G401 (cell line): ENCODE measurements around the gene CTCF. TPM values are rescaled to one million over a fixed set of nuclear protein-coding genes. Genes with fewer than 3 reads are reported as not detected.
"Not testable (repeated sequence)": the region's sequence is repeated elsewhere in the genome, so short reads cannot be mapped to it uniquely, and the experiment has no call there.

Source experiments
- DNase-seq: peaks from one replicate; pipeline ENCODE4 v3.0.0-alpha.2; 2015; ENCODE audit warnings: low spot score
- in situ Hi-C: cut with HindIII; loops from 2 replicates; pipeline ENCODE4 v1.10.0; 2016; ENCODE audit warnings: low sequenced_read_pairs, mixed read lengths
- total RNA-seq: library from RNA; depleted of rRNA; stranded (reverse); fragments of >200 nt; shearing (Covaris generic); gene quantifications from 2 replicates; pipeline ENCODE4 v1.2.3, GENCODE V29; 2014; rRNA removed

The CTCF gene, protein sequence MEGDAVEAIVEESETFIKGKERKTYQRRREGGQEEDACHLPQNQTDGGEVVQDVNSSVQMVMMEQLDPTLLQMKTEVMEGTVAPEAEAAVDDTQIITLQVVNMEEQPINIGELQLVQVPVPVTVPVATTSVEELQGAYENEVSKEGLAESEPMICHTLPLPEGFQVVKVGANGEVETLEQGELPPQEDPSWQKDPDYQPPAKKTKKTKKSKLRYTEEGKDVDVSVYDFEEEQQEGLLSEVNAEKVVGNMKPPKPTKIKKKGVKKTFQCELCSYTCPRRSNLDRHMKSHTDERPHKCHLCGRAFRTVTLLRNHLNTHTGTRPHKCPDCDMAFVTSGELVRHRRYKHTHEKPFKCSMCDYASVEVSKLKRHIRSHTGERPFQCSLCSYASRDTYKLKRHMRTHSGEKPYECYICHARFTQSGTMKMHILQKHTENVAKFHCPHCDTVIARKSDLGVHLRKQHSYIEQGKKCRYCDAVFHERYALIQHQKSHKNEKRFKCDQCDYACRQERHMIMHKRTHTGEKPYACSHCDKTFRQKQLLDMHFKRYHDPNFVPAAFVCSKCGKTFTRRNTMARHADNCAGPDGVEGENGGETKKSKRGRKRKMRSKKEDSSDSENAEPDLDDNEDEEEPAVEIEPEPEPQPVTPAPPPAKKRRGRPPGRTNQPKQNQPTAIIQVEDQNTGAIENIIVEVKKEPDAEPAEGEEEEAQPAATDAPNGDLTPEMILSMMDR
- 32.4 and 37.3 TPM in 2 replicates for total RNA-seq

DNA sequence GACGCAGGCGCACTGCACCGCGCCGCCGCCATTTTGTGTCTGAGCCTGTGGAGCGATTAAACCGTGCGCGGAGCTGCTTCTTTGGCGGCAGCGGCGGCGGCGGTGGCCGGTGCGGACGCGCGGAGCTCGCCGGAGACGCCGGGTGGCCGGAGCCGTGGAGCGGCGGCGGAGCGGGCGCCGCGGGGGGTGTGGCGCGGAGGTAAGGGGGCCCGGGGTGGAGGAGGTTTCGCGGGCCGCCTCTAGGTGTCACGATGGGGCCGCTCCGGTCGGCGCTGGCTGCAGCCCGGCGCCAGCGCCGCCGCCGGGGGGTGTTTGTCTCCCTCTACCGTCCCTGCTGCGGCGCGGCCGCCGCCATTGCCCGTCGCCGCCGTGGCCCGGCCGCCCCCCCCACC lies at the start of gene CTCF:
TSS of gene CTCF (plus strand) at position 1 of the 392 bp plus-strand sequence. CDS start 48,307 bp downstream, outside the sequence.
- peak; percentile 78 for DNase-seq
- in situ Hi-C loops: no loop called here

DNA sequence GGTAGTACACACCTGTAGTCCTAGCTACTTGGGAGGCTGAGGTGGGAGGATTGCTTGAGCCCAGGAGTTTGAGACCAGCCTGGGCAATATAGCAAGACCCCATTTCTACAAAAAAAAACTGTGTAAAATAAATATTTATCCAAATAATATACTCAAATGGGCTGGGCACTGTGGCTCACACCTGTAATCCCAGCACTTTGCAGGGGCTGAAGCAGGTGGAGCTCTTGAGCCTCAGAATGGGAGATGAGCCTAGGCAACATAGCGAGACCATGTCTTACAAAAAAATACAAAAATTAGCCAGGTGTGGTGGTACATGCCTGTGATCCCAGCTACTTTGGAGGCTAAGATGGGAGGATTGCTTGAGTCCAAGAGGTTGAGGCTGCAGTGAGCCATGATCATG lies 48.4 kb upstream of the CTCF start:
- DNase-seq, in situ Hi-C loops: not testable (repeated sequence)

DNA sequence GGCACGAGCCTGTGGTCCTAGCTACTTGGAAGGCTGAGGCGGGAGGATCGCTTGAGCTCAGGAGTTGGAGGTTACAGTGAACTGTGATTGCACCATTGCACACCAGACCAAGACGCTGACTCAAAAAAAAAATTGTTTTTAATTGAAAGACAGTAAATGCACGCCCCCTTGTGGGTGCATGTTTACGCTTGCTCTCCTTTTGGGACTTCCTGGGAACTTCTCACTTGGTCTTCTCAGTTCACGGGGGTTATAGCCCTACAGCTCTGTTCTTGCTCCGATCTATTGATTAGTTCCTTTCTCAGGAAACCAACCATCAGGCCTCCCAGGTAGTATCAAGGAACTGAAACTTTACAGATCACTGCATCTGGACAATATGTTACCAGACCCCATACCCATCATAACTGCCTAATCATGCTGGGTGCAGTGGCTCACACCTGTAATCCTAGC lies 47.9 kb upstream of the CTCF start:
- DNase-seq: peak; percentile 73
- in situ Hi-C loops: no loop called here

DNA sequence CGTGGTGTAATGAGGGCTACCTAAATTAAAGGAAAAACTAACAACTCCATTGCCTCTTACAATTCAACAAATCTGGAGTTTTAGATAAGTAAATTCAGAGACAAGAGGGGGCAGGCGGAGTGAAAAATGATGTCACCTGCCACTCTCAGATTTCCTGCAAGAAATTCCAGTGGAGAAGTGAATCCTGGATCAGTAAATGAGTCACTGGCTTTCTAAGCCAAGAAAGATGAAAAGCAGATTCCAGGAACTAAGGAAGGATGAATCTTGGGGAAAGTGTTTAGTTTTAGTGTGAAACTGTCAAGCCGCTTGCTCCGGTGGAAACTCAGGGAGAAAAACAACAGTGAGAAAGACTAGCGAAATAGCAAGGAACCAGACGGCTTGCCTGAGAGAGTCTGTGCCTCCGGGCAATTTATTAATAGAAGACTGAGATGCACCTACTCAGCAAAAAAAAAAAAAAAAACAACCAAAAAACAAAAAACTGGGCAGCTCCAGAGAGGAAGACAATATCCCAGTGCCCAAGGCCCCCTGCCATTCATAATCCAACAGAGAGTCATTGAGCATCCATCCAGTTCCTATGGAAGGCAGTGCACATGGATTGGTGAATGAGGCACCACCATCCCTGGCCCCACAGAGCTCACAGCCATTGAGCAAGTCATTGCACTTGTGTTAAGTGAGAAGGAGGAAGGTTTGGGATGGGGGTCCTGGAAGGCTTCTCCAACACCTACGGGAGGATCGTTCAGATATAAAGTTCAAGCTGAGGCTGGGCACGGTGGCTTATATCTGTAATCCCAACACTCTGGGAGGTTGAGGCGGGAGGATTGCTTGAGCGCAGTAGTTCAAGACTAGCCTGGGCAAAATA lies 45.8 kb upstream of the CTCF start:
- no peak for DNase-seq
- in situ Hi-C loops: no loop called here

- in situ Hi-C loops: no loop called here
These were observed 45.2 kb upstream of the CTCF start for GRCh38 chr16:67517155-67517445.

DNA sequence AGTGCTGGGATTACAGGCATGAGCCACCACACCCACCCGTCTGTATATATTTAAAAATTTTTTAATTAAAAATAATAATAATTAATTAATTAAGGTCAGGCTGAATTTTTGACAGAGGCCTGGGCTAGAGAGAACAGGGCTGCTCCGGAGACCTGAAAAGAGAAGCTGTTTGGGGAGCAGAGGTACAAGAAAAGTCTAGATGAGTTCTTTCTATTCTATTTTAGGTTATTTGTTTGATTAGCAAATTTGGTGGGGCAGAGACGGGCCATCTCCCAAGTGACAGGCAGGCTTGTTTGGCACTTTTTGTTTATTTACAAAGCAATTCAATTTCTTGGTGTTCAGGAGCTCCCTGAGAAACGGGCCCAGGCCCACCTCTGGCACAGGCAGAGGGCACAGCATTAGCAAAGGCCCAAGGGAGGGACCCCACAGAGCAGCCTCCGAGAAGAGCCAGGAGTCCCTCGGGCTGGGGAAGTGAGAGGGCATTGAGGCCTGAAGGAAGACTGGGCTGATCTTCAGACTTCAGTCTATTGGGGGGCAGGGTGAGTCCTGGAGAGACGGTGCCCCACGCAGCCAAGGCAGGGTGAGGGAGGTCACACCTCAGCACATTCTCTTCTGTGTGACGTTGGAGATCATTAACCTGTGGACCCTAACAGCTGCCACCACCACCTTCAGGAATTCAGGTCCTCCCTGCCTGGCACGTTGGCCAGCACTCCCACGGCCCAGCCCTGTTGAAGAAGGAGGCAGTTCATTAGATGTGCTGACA lies 44.5 kb upstream of the CTCF start:
- in situ Hi-C loops: no loop called here
- DNase-seq: no peak

More at GRCh38 chr16:67517155-67517445, 45.2 kb upstream of the CTCF start:
- DNase-seq: no peak

DNA sequence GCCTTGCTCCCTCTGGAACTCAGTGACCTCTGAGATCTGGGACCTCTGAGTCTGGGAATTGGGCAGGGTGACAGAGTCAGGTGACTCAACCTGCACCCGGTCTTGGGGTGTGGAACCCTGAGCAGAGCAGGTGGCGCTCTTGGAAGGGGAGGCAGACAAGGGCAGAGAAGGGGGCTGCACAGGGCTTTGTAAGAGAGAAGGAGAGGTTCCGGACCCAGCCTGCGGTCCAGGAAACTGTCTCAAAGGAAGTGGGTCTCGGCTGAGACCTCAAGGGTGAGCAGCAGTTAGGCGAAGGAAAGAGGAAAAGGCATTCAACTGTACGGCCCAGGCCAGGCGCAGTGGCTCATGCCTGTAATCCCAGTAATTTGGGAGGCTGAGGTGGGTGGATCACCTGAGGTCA lies 43.6 kb upstream of the CTCF start:
- in situ Hi-C loops: no loop called here

GRCh38 chr16:67519242-67519641 lies 43.1 kb upstream of the CTCF start:
- in situ Hi-C loops: no loop called here
- DNase-seq: no peak

More for the DNA sequence above, 43.6 kb upstream of the CTCF start:
- DNase-seq: no peak

DNA sequence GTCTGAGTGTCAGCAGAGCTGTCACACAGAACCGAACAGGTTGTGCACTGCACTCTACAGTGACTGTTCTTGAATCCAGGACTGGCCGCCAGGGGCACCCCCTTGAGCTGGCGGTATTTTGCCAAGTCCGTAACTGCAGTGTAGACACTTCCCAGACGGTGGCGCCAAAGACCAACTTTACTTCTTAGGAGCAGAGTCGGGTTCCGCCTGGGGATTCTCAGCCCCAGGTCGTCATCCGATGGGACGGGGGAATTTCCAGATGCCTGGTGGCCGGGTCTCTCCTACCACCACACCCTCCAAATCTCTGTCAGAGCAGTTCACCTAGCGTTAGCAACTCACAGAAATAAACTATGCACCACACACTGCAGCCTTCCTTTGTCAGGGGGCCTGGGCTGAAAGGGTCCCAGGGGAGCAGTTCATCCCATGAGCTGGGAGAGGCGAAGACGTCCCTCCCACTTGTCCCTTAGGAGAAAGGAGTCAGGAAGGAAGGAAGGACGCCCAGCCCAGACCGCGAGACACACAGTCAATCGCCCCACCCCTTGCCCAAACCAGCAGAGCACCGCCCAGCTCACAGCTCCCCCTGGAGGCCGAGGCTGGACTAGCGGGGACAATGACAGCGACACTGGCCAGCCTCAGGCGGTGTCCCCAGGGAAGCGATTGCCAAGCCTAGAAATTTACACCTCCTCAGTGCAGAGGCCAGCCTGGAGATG lies 41.1 kb upstream of the CTCF start:
- DNase-seq: peak; percentile 95
- in situ Hi-C loops: no loop called here

- DNase-seq: no peak
- in situ Hi-C loops: no loop called here
These were observed 37.0 kb upstream of the CTCF start for GRCh38 chr16:67525176-67525860.

DNA sequence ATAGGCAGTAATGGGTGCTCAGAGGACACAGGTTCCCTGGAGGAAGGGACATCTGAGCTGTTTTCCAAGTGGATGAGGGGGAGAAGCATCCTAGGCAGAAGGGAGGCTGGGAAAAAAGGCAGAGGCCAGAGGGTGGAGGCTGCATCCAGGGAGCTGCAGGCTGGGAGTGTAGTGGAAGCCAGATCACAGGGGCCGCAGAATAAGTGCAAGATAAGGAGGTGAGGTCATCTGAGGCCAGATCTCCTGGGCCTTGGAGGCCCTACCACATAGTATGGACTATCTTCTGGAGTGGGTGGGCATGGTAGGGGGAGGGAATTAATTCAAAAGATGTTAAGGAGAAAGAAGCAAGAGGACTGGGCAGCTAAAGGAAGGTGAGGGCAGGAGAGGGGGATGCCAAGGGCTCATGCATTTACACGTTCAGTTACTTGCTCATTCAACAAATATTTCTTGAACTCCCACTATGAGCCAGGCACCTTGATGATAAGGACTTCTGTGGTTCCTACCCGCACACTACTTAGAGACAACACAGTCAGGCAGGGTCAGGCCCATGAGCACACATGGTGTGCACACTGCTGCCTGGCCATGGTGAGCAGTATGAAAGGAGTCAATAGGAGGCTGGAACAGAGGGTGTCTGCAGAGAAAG lies 36.1 kb upstream of the CTCF start:
- in situ Hi-C loops: no loop called here
- no peak for DNase-seq

GRCh38 chr16:67528222-67528869 lies 34.0 kb upstream of the CTCF start, which contains the start of gene RIPOR1:
Gene RIPOR1, plus strand, starts transcription at chr16:67528829. Its CDS starts 9,618 bp downstream, at chr16:67538447.
- in situ Hi-C loops: no loop called here
- peak; percentile 67 for DNase-seq

GRCh38 chr16:67528870-67529581 lies 33.3 kb upstream of the CTCF start:
- no peak for DNase-seq
- in situ Hi-C loops: no loop called here

DNA sequence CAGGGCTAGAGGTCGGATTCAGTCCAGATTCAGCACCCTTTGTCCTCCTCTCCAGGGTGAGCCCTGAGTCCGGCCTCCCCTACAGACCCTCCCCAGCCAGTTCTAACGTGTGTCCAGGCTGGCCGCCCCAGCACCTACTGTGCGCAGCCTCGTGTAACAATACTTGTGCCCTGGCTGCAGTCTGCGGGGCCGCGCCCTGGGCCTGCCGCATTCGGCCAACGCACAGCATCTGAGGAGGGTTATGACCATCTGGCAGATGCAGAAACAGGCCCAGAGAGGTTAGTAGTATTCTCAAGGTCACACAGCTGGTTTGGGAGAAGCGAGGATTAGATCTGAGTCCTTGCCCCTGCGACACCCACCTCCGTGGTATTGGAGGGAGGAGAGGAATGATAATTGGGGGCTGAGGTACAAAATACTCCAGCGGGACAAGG lies 32.7 kb upstream of the CTCF start:
- DNase-seq: peak; percentile 49

GRCh38 chr16:67530013-67530939 lies 32.0 kb upstream of the CTCF start:
- in situ Hi-C loops: no loop called here
- DNase-seq: peak; percentile 51

More for the DNA sequence above, 32.7 kb upstream of the CTCF start:
- in situ Hi-C loops: no loop called here
